Testis (tissue), 3 donors: Measurements from ENCODE around the gene SLC29A1. TPM values are rescaled to one million over a fixed set of nuclear protein-coding genes. Genes with fewer than 3 reads are reported as not detected.

Experiments
- DNase-seq: peaks from one replicate; pipeline ENCODE4 v3.0.0-alpha.2; 2019
- H3K27ac ChIP-seq, 2 donors: fragments of 200-600 bp; sonication (generic); one replicate each; pipeline ENCODE4 v1.5.1; 2019
- H3K27me3 ChIP-seq: fragments of 200-600 bp; sonication (generic); one replicate; pipeline ENCODE4 v1.5.1; 2019
- H3K36me3 ChIP-seq: fragments of 200-600 bp; sonication (generic); one replicate; pipeline ENCODE4 v1.5.1; 2017; ENCODE audit warnings: low read depth; ENCODE audit errors: missing control alignments
- H3K4me1 ChIP-seq: fragments of 200-600 bp; sonication (generic); one replicate; pipeline ENCODE4 v1.5.1; 2019
- H3K4me3 ChIP-seq, 2 donors: fragments of 200-600 bp; sonication (generic); one replicate each; pipeline ENCODE4 v1.5.1; 2017 to 2019
- H3K9me3 ChIP-seq: fragments of 200-600 bp; sonication (generic); one replicate; pipeline ENCODE4 v1.5.1; 2017
- POLR2A ChIP-seq: fragments of 450-650 bp; IDR thresholded peaks from one replicate; pipeline ENCODE4 v1.6.1; 2017; ENCODE audit warnings: antibody characterized with exemption, mild to moderate bottlenecking, moderate library complexity
- WGBS, 2 donors: methylation state at CpG; one replicate each; pipeline ENCODE4 v1.1.5; 2018; 5-methylcytosine and 5-hydroxymethylcytosine counted together
- intact Hi-C: fragments of 100-400 bp; cut with DNase I; formaldehyde crosslinking; loops from one replicate; pipeline ENCODE4 v1.15.1; 2023; ENCODE audit warnings: low total_unique reads
- polyA plus RNA-seq: library from polyadenylated mRNA; stranded (reverse); fragments of 350-450 nt; fragmentation: Illumina TruSeq; extraction: RNeasy Lipid Tissue Mini Kit (QIAGEN cat#74804); gene quantifications from one replicate; pipeline ENCODE4 v1.2.3, GENCODE V29; 2014; ENCODE audit warnings: low read depth, low replicate concordance; ENCODE audit not compliant: insufficient read depth
- total RNA-seq, 2 donors: library from RNA; depleted of rRNA; stranded (reverse); fragments of >200 nt; gene quantifications; one replicate each; pipeline ENCODE4 v1.2.3, GENCODE V29; 2016
- TF ChIP-seq, protein P1 (sequence below), 3 experiments: fragments of 450-650 bp in 2 of 3; fragments of 200-600 bp in 1 of 3; sonication (generic) in 1 of 3; IDR thresholded peaks; one replicate each; pipeline ENCODE4 v1.5.1; 2016 to 2019; ENCODE audit warnings: antibody characterized with exemption in 3 of 3, mild to moderate bottlenecking in 2 of 3, moderate library complexity in 1 of 3

SLC29A1 gene
- total and polyA plus RNA-seq, 3 donors from 2014 or later = 41.2 to 70.0 (median 51.3) TPM

DNA sequence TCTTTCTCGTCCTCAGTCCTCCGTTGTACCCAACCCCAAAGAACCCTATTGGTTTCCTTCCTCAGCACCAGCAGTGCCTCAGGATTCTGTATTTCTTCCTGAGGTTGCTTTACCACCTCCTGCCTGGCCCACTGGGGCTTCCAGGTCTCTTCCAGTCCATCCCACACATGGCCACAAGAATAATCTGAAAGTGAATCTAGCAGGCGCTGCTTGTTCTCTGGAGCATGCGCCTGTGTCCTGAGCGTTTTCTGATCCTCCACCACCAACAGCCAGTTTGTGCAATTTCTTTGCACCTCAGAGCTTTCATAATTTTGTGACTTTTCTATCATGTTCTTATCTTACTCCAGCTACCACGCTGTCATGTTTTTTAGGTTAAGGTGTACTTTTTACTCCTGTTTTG, 11.9 kb downstream of the SLC29A1 start:
- no peak for DNase-seq
- Histone ChIP-seq H3K9me3 (no peaks in the 10 kb centered on the region), H3K4me1 (peaks cover 30% of the 10 kb centered on the region), H3K27ac (peak overlapping the region; percentile 52 to 75), H3K27me3 (no peaks in the 10 kb centered on the region), H3K4me3 (no peak overlapping the region), H3K36me3 (no peaks in the 10 kb centered on the region)
- TF ChIP-seq POLR2A = no peak
- TF ChIP-seq, protein P1, sequence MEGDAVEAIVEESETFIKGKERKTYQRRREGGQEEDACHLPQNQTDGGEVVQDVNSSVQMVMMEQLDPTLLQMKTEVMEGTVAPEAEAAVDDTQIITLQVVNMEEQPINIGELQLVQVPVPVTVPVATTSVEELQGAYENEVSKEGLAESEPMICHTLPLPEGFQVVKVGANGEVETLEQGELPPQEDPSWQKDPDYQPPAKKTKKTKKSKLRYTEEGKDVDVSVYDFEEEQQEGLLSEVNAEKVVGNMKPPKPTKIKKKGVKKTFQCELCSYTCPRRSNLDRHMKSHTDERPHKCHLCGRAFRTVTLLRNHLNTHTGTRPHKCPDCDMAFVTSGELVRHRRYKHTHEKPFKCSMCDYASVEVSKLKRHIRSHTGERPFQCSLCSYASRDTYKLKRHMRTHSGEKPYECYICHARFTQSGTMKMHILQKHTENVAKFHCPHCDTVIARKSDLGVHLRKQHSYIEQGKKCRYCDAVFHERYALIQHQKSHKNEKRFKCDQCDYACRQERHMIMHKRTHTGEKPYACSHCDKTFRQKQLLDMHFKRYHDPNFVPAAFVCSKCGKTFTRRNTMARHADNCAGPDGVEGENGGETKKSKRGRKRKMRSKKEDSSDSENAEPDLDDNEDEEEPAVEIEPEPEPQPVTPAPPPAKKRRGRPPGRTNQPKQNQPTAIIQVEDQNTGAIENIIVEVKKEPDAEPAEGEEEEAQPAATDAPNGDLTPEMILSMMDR (IDR thresholded peaks at IDR 0.05) = no peak
- 63 to 81% methylated on average over 6 of the region's 6 CpGs for WGBS, 2 donors
- intact Hi-C loops = loop anchor here (10.0 kb wide), 1 partner anchor 60 kb away; no protein-coding TSS in a partner anchor

DNA sequence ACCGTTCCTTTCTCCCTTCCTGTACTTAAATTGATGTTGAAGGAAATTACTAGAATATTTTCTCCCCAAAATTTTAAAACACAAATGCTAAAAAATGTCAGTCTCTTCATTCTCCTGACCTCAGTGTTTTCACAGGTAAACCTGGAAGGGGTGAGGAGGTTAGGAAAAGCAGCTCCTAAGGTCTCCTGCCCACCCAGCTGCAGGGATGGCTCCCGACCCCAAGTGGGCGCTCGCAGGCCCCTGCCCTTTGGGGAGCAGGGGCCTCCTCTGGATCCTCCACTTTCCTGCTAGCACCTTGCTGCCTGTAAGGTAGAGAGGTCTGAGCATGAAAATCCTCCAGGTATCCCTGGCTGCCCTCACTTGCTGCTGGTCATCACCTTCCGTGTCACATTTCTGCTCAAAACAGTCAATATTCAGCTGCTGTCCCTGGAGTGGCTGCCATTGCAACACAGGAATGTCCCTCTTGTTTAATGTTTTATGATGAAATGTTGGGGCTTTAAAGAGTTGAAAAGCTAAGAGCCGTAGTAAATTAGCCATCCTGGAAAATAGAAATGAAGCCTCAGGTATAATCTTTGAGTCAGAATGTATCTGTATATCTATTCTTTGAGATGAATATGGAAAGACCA, 12.6 kb downstream of the SLC29A1 start:
- no peak for TF ChIP-seq POLR2A
- TF ChIP-seq, protein P1 (IDR thresholded peaks at IDR 0.05) = no peak
- Histone ChIP-seq H3K36me3 (no peaks in the 10 kb centered on the region), H3K27me3 (no peaks in the 10 kb centered on the region), H3K9me3 (no peaks in the 10 kb centered on the region), H3K27ac (peak overlapping the region in 1 of 2 donors; percentile 23), H3K4me1 (peaks cover 30% of the 10 kb centered on the region), H3K4me3 (no peak overlapping the region)
- intact Hi-C loops = loop anchor here (10.0 kb wide), 1 partner anchor 61 kb away; no protein-coding TSS in a partner anchor
- no peak for DNase-seq
- 92 to 93% methylated on average over 6 of the region's 6 CpGs for WGBS, 2 donors

DNA sequence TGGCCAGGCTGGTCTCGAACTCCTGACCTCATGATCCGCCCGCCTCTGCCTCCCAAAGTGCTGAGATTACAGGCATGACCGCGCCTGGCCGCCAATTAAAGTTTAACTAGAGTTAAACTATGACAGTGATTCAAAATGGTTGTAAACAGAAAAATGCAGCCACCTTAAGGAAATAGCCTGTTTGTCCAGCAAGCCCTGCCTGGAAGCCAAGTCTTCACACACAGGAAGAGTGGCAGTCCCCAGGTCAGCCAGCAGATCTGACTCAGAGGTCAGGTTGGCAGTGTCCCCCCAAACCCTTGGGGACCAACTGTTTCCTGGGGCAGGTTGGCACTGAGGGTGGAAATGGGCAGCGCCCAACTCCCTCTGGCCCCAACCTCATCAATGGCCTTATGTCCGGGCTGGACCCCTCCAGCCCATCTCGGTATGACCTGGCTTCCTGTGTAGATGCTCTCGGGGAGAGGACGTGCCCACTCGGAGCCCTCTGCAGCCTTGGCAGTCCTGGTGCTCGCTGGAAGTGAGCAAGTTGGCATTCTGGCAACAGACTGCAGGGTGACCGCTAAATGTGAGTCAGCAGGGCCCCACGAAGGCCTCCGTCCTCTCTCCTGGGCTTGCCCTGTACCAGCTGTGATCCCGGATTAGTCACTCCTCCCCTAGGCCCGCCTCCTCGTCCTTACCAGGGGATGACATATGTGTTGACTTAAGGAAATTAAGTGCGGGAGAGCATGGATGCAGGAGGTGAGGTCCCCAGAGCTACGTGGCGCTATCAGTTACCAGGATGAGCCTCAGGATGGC, 13.8 kb downstream of the SLC29A1 start:
- intact Hi-C loops = loop anchor here (10.0 kb wide), 1 partner anchor 62 kb away; no protein-coding TSS in a partner anchor
- no peaks in the 10 kb centered on the region for H3K9me3 ChIP-seq
- TF ChIP-seq POLR2A = no peak
- TF ChIP-seq, protein P1 (IDR thresholded peaks at IDR 0.05) = no peak
- H3K27me3 ChIP-seq = no peaks in the 10 kb centered on the region
- H3K27ac ChIP-seq = peak overlapping the region; percentile 94 to 98
- H3K4me1 ChIP-seq = peaks cover 30% of the 10 kb centered on the region
- no peaks in the 10 kb centered on the region for H3K36me3 ChIP-seq
- peak overlapping the region; percentile 67 to 68 for H3K4me3 ChIP-seq
- peak; percentile 87 for DNase-seq
- 34 to 37% methylated on average over 16 to 22 of the region's 22 CpGs for WGBS, 2 donors

DNA sequence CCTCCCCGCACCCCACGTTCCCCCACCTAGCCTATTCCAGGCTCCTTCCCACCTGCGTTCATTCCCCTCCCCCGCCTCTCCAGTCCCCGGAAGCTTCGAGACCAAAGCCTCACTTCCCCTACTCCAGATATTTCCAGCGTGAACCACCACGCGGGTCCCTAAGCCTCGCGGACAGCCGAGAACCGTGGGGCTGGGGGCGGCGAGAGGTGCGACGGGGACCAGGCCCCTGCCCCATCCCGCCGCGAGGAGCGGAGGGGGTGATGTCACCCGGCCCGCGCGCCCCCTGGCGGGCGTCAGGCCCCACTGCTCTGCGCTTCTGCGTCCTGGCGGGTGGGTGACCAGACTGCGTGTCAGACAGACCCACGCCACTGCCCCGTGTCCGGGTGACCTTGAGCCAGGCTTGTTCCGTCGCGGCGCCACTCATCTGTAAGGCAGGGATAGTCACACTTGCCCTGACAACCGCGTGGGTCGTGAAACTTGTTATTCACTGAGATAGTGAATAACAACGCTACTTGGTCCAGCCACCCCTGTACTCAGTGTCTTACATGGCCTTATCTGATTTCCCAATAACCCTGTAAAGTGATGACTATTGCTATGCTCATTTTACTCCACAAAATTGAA, 14.5 kb downstream of the SLC29A1 start:
- no peaks in the 10 kb centered on the region for H3K9me3 ChIP-seq
- H3K4me1 ChIP-seq = peaks cover 30% of the 10 kb centered on the region

More for the DNA sequence above, 14.5 kb downstream of the SLC29A1 start:
- intact Hi-C loops = loop anchor here (10.0 kb wide), 1 partner anchor 63 kb away; no protein-coding TSS in a partner anchor
- 1% methylated on average over 15 to 40 of the region's 42 CpGs for WGBS, 2 donors
- no peaks in the 10 kb centered on the region for H3K36me3 ChIP-seq
- peak overlapping the region; percentile 67 to 68 for H3K4me3 ChIP-seq
- TF ChIP-seq, protein P1 (IDR thresholded peaks at IDR 0.05) = peak; percentile 99 to 100 (median 99)
- no peak for TF ChIP-seq POLR2A
- H3K27ac ChIP-seq = peak overlapping the region; percentile 94 to 98
- H3K27me3 ChIP-seq = no peaks in the 10 kb centered on the region
- peak; percentile 85 for DNase-seq
